K562 (cell line): ENCODE data around the gene BCL7C.

Experiments used
- CREBBP ChIP-seq: IDR thresholded peaks from one replicate; pipeline ENCODE4 v1.6.1; 2012; ENCODE audit warnings: low read depth, mild to moderate bottlenecking, control low read depth, inconsistent platforms, low read length
- HNRNPK ChIP-seq: fragments of 200-400 bp; formaldehyde crosslinking; IDR thresholded peaks from one replicate; pipeline ENCODE4 v1.6.1; 2018; ENCODE audit warnings: mild to moderate bottlenecking, low read depth, low read length; ENCODE audit not compliant: poor library complexity, severe bottlenecking
- POLR2A ChIP-seq: fragments of 450-650 bp; conservative IDR thresholded peaks from 2 replicates; pipeline ENCODE4 v1.6.1; 2016
- ZBTB1 ChIP-seq: sonication (generic); formaldehyde crosslinking; IDR thresholded peaks from 2 replicates; pipeline ENCODE4 v1.8.1; 2023; ENCODE audit warnings: missing genetic modification reagents, low read depth, mild to moderate bottlenecking, borderline replicate concordance
- ZNF589 ChIP-seq: fragments of 200-800 bp; sonication (Bioruptor generic); IDR thresholded peaks from 2 replicates; pipeline ENCODE4 v1.6.1; 2016; ENCODE audit warnings: low read depth, missing genetic modification characterization, missing compliant biosample characterization
- TF ChIP-seq, protein P1 (sequence below), 3 experiments: IDR thresholded peaks in 2 of 3; conservative IDR thresholded peaks in 1 of 3; 2 replicates each; pipeline ENCODE4 v1.5.1; 2011 to 2012; ENCODE audit warnings: low read length in 3 of 3, mild to moderate bottlenecking in 3 of 3, control low read depth in 2 of 3, improper control_type of control experiment in 1 of 3, inconsistent platforms in 1 of 3, low read depth in 1 of 3, mixed read lengths in 1 of 3, moderate library complexity in 1 of 3; ENCODE audit not compliant: insufficient read depth in 2 of 3

DNA sequence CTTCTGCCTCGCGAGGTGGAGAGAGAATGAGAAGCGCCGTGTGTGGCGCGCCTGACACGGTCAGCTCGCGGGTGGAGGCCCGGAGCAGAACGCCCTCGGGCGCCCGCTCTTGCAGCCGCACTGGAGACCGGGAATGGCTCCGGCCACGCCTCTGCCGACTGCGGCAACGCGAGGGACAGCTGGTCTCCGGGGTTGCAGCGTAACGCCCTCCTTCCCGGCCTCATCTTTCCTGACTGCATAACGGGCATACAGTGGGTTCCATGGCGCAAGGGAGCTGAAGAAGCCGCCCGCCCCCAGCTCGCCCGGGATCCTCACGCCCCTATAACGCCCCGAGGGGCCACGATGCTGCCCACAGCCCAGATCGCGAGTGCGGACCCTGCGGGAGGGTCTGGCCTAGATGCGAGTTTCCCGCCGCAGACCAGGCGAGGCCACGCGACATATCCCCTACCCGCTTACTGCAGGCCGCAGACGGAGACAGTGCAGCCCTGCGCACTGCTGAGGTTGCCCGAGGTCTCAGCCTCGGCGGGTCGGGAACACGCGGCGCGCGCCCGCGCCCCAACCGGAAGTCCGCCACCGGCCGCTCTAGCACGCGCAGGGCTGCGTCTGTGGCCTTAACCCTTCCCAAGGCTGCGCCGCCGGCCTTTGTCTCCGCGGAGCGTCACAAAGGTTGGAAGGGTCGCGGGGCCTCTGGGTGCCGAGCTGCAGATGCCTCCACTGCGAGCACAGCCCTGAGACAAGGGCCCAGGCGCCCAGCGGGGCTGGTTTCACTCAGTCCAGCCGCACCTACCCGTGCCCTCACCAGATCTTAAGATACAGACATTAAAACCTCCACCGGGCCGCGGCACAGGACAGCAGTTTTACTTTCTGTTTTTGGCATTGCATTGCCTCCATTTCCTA is 18.8 kb downstream of the BCL7C start:
- TF ChIP-seq ZNF589 (CRISPR knock-in tag): peak; percentile 92
- TF ChIP-seq HNRNPK: no peak
- TF ChIP-seq CREBBP: no peak
- TF ChIP-seq, protein P1, sequence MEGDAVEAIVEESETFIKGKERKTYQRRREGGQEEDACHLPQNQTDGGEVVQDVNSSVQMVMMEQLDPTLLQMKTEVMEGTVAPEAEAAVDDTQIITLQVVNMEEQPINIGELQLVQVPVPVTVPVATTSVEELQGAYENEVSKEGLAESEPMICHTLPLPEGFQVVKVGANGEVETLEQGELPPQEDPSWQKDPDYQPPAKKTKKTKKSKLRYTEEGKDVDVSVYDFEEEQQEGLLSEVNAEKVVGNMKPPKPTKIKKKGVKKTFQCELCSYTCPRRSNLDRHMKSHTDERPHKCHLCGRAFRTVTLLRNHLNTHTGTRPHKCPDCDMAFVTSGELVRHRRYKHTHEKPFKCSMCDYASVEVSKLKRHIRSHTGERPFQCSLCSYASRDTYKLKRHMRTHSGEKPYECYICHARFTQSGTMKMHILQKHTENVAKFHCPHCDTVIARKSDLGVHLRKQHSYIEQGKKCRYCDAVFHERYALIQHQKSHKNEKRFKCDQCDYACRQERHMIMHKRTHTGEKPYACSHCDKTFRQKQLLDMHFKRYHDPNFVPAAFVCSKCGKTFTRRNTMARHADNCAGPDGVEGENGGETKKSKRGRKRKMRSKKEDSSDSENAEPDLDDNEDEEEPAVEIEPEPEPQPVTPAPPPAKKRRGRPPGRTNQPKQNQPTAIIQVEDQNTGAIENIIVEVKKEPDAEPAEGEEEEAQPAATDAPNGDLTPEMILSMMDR (IDR thresholded peaks at IDR 0.05 in 2 of 3, conservative IDR thresholded peaks at IDR 0.05 in 1 of 3; ENCODE audit: insufficient read depth in 2 of 3, low read depth in 1 of 3, low read length in 3 of 3): peak in 2 of 3 experiments; percentile 5 to 32; a peak in 2 of 6 replicates
- TF ChIP-seq ZBTB1 (CRISPR knock-in tag): no peak
- peak; percentile 97 for TF ChIP-seq POLR2A
